ENCODE measurements around the gene TMEM81. TPM values are rescaled to one million over a fixed set of nuclear protein-coding genes. Genes with fewer than 3 reads are reported as not detected.
A peak's percentile ranks its signal among the peaks of the same experiment; 100 is the strongest.

Gene TMEM81
- total and polyA plus RNA-seq, 10 of the 15 experiments (the other 5 are each of a cell fraction or from before 2014, with no cell fraction given): 0.62 to 2.2 (median 1.1) TPM

DNA sequence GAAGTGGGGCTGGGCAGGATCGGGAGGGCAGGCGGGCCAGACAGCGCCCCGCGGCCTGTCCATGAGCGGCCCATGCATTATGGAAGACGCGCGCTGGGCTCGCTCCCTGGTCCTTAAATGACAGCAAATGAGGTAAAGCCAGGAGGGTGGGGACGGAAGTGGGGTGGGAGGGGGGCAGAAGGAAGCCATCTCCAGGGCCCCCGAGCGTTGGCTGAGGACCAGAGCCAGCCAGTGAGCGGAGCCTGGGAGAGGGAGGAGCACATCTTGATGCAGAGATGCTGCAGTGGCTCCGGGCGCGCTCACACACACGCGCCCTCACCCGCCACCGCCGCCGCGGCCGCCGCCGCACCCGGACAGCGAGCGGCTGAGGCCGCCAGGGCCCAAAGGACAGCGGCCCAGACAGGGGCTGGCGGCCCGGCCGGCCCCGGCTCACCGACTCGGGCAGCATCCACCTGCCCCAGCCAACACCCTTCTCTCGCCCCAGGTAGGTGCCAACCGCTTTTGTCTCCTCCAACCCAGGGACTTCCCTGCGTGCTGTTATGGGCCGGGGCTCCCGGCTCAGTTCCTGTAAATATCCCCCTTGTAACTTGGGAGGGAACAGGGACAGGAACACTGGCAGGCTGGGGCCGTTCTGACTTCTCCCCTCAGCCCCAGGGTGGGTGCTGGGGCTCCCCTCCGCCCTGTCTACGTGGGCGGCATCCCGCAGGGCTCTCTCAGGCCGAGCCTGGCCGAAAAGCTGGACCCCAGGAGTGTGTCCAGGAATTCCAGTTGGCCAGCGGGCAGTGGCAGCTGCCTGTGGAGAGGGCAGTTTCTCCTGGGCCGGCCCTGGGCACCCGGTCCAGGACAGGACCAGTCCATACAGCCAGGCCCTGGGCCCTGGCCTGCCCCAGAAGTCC is 41.1 kb downstream of the TMEM81 start, which contains the start of gene CNTN2 (continued):
- TF ChIP-seq, protein P1, sequence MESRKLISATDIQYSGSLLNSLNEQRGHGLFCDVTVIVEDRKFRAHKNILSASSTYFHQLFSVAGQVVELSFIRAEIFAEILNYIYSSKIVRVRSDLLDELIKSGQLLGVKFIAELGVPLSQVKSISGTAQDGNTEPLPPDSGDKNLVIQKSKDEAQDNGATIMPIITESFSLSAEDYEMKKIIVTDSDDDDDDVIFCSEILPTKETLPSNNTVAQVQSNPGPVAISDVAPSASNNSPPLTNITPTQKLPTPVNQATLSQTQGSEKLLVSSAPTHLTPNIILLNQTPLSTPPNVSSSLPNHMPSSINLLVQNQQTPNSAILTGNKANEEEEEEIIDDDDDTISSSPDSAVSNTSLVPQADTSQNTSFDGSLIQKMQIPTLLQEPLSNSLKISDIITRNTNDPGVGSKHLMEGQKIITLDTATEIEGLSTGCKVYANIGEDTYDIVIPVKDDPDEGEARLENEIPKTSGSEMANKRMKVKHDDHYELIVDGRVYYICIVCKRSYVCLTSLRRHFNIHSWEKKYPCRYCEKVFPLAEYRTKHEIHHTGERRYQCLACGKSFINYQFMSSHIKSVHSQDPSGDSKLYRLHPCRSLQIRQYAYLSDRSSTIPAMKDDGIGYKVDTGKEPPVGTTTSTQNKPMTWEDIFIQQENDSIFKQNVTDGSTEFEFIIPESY (IDR thresholded peaks at IDR 0.05): no peak
- no peak for TF ChIP-seq SUZ12 (IDR thresholded peaks at IDR 0.05; ENCODE audit: unreplicated experiment)
- TF ChIP-seq ZBED1 (IDR thresholded peaks at IDR 0.05; ENCODE audit: borderline replicate concordance): no peak

DNA sequence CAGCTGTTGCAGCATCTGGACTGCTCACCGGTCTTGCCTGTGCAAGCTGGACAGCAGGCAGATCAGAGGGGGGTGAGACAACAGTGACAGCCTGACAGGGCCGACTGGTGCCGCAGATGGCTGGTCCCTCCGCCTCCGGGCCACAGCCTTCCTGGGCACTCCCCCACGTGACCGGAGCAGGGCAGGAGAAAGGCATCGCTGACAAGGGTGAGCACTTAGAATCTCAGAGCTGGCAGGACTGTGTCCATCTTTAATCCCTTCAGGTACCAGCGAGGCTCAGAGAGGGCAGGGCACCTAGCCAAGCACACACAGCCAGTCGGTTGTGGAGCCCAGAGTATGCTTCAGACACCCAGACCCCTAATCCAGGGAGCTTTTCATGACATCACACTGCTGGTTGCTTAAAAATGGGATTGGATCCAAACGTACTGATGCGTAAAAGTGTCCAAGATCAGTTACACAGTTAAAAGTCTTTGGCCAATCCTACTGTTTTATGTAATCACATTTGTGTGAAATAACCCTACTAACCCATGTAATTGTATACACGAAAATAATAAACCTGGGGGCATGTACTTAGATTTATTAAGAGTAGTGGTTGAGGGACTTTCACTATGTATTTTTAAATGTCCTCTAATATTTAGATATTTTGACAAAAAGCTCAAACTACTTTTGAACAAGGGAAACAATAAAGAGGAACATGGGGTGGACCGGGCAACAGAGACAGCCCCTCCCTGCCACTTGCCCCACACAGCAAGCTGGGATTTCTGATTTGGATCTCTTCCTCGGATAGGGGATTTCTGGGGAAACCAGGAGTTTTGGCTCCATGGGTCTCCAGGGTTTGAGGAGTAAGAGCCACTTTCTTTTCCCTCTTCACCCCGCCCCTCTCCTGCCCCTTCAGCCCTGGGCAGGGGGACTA is 42.0 kb downstream of the TMEM81 start:
- Histone ChIP-seq H2AFZ (ENCODE audit: control insufficient read depth, low read depth, low read length) (no peak overlapping the region), H4K20me1 (ENCODE audit: control insufficient read depth, insufficient read depth) (no peaks in the 10 kb centered on the region), H3K36me3 (ENCODE audit: control insufficient read depth in 2 of 2, insufficient read depth in 2 of 2, low read length in 1 of 2) (no peaks in the 10 kb centered on the region), H3K27me3 (replicated peaks in 1 of 2; ENCODE audit: control insufficient read depth in 2 of 2, insufficient read depth in 2 of 2, low read length in 1 of 2) (peaks cover 0 to 15% of the 10 kb centered on the region in 2 experiments), H3K9me3 (replicated peaks; ENCODE audit: control insufficient read depth, insufficient read depth, low read length) (no peaks in the 10 kb centered on the region), H3K4me2 (ENCODE audit: control insufficient read depth, insufficient read depth) (no peak overlapping the region), H3K9ac (ENCODE audit: control insufficient read depth, insufficient read depth, low read length) (no peak overlapping the region), H3K4me1 (ENCODE audit: control insufficient read depth, insufficient read depth, low read length) (no peaks in the 10 kb centered on the region), H3K27ac (ENCODE audit: control insufficient read depth, insufficient read depth) (no peak overlapping the region), H3K79me2 (ENCODE audit: control insufficient read depth, insufficient read depth, low read length) (no peaks in the 10 kb centered on the region), H3K4me3 (no peak overlapping the region)
- 41% methylated on average over 16 of the region's 16 CpGs for WGBS (ENCODE audit: insufficient coverage, insufficient replicate concordance, low lambda C conversion rate, missing lambda C conversion rate)
- ATAC-seq (no peak), FAIRE-seq (no peak), DNase-seq (ENCODE audit: low read depth, low spot score) (no peak)
- ChIA-PET RAD21 (ENCODE audit: unreplicated experiment) (no interaction called here), SMC1A (ENCODE audit: uncharacterized antibody, unreplicated experiment) (no interaction called here), CTCF (interaction anchor here (2.6 kb wide), 1 partner anchor 19 kb away, joined by 12 read pairs; no protein-coding TSS in a partner anchor), POLR2A (no interaction called here)
- no peak for TF ChIP-seq NFXL1 (IDR thresholded peaks at IDR 0.05; ENCODE audit: borderline replicate concordance)
- TF ChIP-seq, protein P2, sequence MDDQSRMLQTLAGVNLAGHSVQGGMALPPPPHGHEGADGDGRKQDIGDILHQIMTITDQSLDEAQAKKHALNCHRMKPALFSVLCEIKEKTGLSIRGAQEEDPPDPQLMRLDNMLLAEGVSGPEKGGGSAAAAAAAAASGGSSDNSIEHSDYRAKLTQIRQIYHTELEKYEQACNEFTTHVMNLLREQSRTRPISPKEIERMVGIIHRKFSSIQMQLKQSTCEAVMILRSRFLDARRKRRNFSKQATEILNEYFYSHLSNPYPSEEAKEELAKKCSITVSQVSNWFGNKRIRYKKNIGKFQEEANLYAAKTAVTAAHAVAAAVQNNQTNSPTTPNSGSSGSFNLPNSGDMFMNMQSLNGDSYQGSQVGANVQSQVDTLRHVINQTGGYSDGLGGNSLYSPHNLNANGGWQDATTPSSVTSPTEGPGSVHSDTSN (IDR thresholded peaks at IDR 0.05; ENCODE audit: insufficient replicate concordance, low read depth, low read length): no peak
- TF ChIP-seq BMI1 (IDR thresholded peaks at IDR 0.05; ENCODE audit: borderline replicate concordance): no peak
- TF ChIP-seq, protein P3, sequence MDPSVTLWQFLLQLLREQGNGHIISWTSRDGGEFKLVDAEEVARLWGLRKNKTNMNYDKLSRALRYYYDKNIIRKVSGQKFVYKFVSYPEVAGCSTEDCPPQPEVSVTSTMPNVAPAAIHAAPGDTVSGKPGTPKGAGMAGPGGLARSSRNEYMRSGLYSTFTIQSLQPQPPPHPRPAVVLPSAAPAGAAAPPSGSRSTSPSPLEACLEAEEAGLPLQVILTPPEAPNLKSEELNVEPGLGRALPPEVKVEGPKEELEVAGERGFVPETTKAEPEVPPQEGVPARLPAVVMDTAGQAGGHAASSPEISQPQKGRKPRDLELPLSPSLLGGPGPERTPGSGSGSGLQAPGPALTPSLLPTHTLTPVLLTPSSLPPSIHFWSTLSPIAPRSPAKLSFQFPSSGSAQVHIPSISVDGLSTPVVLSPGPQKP (IDR thresholded peaks at IDR 0.05; ENCODE audit: low read depth, low read length): no peak
- no peak for TF ChIP-seq POLR2A (IDR thresholded peaks at IDR 0.05; ENCODE audit: low read depth, low read length)
- TF ChIP-seq POLR2AphosphoS2 (IDR thresholded peaks at IDR 0.05; ENCODE audit: low read depth, low read length): no peak
- TF ChIP-seq CBX3 (IDR thresholded peaks at IDR 0.05; ENCODE audit: borderline replicate concordance, low read depth): no peak
- TF ChIP-seq, protein P4, sequence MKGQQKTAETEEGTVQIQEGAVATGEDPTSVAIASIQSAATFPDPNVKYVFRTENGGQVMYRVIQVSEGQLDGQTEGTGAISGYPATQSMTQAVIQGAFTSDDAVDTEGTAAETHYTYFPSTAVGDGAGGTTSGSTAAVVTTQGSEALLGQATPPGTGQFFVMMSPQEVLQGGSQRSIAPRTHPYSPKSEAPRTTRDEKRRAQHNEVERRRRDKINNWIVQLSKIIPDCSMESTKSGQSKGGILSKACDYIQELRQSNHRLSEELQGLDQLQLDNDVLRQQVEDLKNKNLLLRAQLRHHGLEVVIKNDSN (IDR thresholded peaks at IDR 0.05; ENCODE audit: borderline replicate concordance, extremely low read length, insufficient read depth, low read depth, low read length): peak; percentile 4
- no TSS peak for BruUV-seq (replicated peaks)
- in situ Hi-C loops (cut with MboI) (no loop called here), intact Hi-C loops (cut with micrococcal nuclease; ENCODE audit: unreplicated experiment) (no loop called here)

Measured in GM12878 (cell line).